VCaP (cell line): ENCODE data around the gene LPP.
"Not testable (repeated sequence)": the region's sequence is repeated elsewhere in the genome, so short reads cannot be mapped to it uniquely, and the experiment has no call there.

Source experiments
- H3K27ac ChIP-seq: fragments of 450-650 bp; 2 replicates; pipeline ENCODE4 v1.5.1; 2017
- CTCF ChIP-seq: fragments of 450-650 bp; conservative IDR thresholded peaks from 2 replicates; pipeline ENCODE4 v1.5.1; 2017; ENCODE audit warnings: mild to moderate bottlenecking, moderate library complexity

Gene LPP

GRCh38 chr3:188411750-188412149 is 257.8 kb downstream of the LPP start:
- no peak for TF ChIP-seq CTCF
- no peak overlapping the region for H3K27ac ChIP-seq

DNA sequence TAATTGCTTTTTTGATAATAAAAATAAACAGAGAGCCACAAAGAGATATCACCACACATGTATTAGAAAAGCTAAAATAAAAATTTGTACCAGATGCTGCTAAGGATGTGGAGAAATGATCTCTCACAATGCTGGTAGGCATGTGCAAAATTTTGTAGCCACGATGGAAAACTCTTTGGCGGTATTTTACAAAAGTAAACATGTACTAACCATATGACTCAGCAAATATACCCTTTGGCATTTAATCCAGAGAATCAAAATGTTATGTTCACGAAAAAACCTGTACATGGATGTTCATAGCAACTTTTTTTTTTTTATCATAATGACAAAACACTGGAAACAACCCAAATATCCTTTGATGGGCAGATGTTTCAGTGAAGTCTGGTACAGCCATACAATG is 261.2 kb downstream of the LPP start:
- H3K27ac ChIP-seq: no peak overlapping the region
- TF ChIP-seq CTCF: no peak

- H3K27ac ChIP-seq: no peak overlapping the region
- no peak for TF ChIP-seq CTCF
Measured at GRCh38 chr3:188416041-188416440, 262.1 kb downstream of the LPP start.

GRCh38 chr3:188417271-188417696 is 263.3 kb downstream of the LPP start:
- no peak for TF ChIP-seq CTCF
- H3K27ac ChIP-seq: no peak overlapping the region

- TF ChIP-seq CTCF: no peak
- no peak overlapping the region for H3K27ac ChIP-seq
Measured at GRCh38 chr3:188417766-188418165, 263.8 kb downstream of the LPP start.

GRCh38 chr3:188421151-188421821 is 267.3 kb downstream of the LPP start:
- H3K27ac ChIP-seq: no peak overlapping the region
- no peak for TF ChIP-seq CTCF

DNA sequence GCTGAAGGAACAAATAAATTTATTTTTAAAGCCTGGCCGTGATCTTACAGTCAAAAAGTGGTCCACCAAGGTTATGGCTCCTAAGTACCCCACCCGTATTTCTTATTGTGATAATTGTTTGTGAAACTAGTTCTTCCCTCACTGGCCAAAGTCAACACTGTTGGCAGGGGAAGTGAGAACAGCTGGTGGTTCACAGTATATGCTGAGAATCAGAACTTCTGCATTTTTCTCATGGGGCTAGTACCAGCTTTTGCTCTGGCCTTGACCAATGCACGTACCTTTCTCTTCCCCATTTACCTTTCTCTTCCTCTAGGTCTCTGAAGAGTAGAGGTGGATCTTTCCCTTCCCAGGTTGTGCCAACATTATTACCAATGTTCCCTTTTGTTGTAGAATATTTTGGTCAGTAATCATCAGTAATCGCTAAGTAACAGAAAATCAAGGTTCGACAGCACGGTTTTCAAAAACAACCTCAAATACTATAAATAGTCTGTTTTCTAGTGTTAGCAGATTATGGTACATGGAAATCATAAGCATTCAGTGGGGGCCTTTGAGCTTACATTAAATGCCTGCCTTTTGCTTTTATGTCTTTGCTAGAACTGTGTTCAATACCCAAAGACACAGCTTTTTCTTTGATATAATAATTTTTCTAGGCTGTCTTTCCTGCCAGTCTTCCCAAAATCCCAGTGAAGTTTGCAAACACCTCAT is 268.0 kb downstream of the LPP start:
- no peak for TF ChIP-seq CTCF
- no peak overlapping the region for H3K27ac ChIP-seq

DNA sequence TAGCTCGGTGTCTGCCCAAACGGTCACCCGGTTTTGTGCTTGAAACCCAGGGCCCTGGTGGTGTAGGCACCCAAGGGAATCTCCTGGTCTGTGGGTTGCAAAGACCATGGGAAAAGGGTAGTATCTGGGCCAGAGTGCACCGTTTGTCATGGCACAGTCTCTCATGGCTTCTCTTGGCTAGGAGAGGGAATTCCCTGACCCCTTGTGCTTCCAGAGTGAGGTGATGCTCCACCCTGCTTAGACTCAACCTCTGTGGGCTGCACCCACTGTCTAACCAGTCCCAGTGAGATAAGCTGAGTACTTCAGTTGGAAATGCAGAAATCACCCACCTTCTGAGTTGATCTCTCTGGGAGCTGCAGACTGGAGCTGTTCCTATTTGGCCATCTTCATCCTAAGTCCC is 274.0 kb downstream of the LPP start:
- not testable (repeated sequence) for H3K27ac ChIP-seq
